OCI-LY7 (cell line): Measurements from ENCODE around the gene F2RL3. TPM values are rescaled to one million over a fixed set of nuclear protein-coding genes. Genes with fewer than 3 reads are reported as not detected.

Experiments
- BruUV-seq: library from RNA; stranded (reverse); fragments of 400-500 nt; replicated peaks from 2 replicates; lab custom pipeline; 2021; lab: Mats Ljungman, UMichigan
- CTCF ChIA-PET: fragments of 300-600 bp; sonication (Branson Sonifier 250); formaldehyde crosslinking; loops from one replicate; lab custom pipeline; 2022; ENCODE audit warnings: antibody characterized with exemption; ENCODE audit not compliant: unreplicated experiment; lab: Charles Lee
- POLR2A ChIA-PET: fragments of 300-600 bp; sonication (Branson Sonifier 250); formaldehyde crosslinking; loops from one replicate; lab custom pipeline; 2022; ENCODE audit warnings: antibody characterized with exemption; lab: Charles Lee
- DNase-seq: peaks from one replicate; pipeline ENCODE4 v3.0.0-alpha.2; 2015; ENCODE audit warnings: low spot score
- H2AFZ ChIP-seq: fragments of 200-600 bp; sonication (generic), shearing (Covaris generic); 2 replicates; pipeline ENCODE4 v1.6.1; 2014; ENCODE audit warnings: mild to moderate bottlenecking, antibody characterized with exemption, low read length, moderate library complexity
- H3K27ac ChIP-seq: fragments of 200-600 bp; sonication (generic); 2 replicates; pipeline ENCODE4 v1.5.1; 2014; ENCODE audit warnings: mixed run types, low read depth, mild to moderate bottlenecking, moderate library complexity, low read length, inconsistent platforms; ENCODE audit not compliant: poor library complexity, severe bottlenecking
- H3K36me3 ChIP-seq: fragments of 200-600 bp; sonication (generic); 2 replicates; pipeline ENCODE4 v1.6.1; 2014; ENCODE audit warnings: mild to moderate bottlenecking, antibody characterized with exemption, low read length, moderate library complexity, mixed read lengths; ENCODE audit not compliant: insufficient read depth
- H3K4me1 ChIP-seq: fragments of 200-600 bp; sonication (generic); 2 replicates; pipeline ENCODE4 v1.5.1; 2014; ENCODE audit warnings: mild to moderate bottlenecking, low read length; ENCODE audit not compliant: insufficient read depth, poor library complexity, severe bottlenecking
- H3K4me2 ChIP-seq: fragments of 200-600 bp; sonication (generic); 2 replicates; pipeline ENCODE4 v1.6.1; 2014; ENCODE audit warnings: mild to moderate bottlenecking, low read length
- H3K4me3 ChIP-seq: fragments of 200-600 bp; sonication (generic); 2 replicates; pipeline ENCODE4 v1.5.1; 2014; ENCODE audit warnings: mild to moderate bottlenecking, low read depth, low read length; ENCODE audit not compliant: poor library complexity, severe bottlenecking
- H3K79me2 ChIP-seq: fragments of 200-600 bp; sonication (generic); 2 replicates; pipeline ENCODE4 v1.6.1; 2016; ENCODE audit warnings: low read depth, mild to moderate bottlenecking, low read length, moderate library complexity, mixed read lengths; ENCODE audit not compliant: insufficient read depth
- H3K9me2 ChIP-seq: fragments of 200-600 bp; sonication (generic); 2 replicates; pipeline ENCODE4 v1.6.1; 2016; ENCODE audit warnings: mild to moderate bottlenecking, low read length, mixed read lengths; ENCODE audit not compliant: insufficient read depth
- H3K9me3 ChIP-seq: fragments of 200-600 bp; sonication (generic); 2 replicates; pipeline ENCODE4 v1.6.1; 2014; ENCODE audit warnings: mild to moderate bottlenecking, mixed run types, low read length, mixed read lengths
- H4K20me1 ChIP-seq: fragments of 200-600 bp; sonication (generic); 2 replicates; pipeline ENCODE4 v1.6.1; 2014; ENCODE audit warnings: mild to moderate bottlenecking, antibody characterized with exemption, low read length, moderate library complexity, mixed read lengths; ENCODE audit not compliant: insufficient read depth
- EZH2phosphoT487 ChIP-seq: fragments of 200-600 bp; sonication (generic); IDR thresholded peaks from 2 replicates; pipeline ENCODE4 v1.6.1; 2018; ENCODE audit warnings: low read depth, borderline replicate concordance, mild to moderate bottlenecking, mixed run types, antibody characterized with exemption, low read length, moderate library complexity, mixed read lengths
- intact Hi-C: fragments of 100-400 bp; cut with micrococcal nuclease; formaldehyde crosslinking; loops from one replicate; pipeline ENCODE4 v1.10.0; 2022; ENCODE audit not compliant: unreplicated experiment
- total RNA-seq, 2 experiments: library from RNA; depleted of rRNA in 1 of 2; stranded (reverse); fragments of >200 nt in 1 of 2; shearing (Covaris generic) in 1 of 2; gene quantifications; 2 replicates each; pipeline ENCODE4 v1.2.3, GENCODE V29; 2014 to 2022
- TF ChIP-seq, protein P1 (sequence below): fragments of 200-600 bp; sonication (generic); conservative IDR thresholded peaks from 2 replicates; pipeline ENCODE4 v1.5.1; 2014; ENCODE audit warnings: mild to moderate bottlenecking, antibody characterized with exemption, low read length, moderate library complexity, mixed read lengths

The F2RL3 gene
- total RNA-seq, 2 experiments from 2014 or later = 0.10 TPM; not detected in 1

DNA sequence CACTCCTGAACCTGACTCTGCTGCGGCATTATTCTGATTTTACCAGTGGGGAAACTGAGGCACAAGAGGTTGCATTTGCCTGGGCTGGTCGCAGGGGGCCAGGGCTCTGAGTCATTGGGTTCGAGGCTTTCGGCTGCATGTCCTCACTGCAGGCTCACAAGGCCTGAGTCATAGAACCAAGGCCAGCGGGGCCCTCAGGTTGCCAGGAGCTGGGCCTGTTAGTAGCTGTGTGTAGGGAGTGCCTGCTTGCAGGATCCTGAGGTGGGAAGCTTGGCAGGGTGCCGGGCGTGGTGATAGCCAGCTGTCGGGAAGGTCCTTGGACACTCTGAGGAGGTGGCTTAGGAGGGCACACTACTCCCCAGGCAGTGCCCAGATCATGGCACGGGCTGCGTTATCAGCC, 21.6 kb upstream of the F2RL3 start:
- TF ChIP-seq, protein P1, sequence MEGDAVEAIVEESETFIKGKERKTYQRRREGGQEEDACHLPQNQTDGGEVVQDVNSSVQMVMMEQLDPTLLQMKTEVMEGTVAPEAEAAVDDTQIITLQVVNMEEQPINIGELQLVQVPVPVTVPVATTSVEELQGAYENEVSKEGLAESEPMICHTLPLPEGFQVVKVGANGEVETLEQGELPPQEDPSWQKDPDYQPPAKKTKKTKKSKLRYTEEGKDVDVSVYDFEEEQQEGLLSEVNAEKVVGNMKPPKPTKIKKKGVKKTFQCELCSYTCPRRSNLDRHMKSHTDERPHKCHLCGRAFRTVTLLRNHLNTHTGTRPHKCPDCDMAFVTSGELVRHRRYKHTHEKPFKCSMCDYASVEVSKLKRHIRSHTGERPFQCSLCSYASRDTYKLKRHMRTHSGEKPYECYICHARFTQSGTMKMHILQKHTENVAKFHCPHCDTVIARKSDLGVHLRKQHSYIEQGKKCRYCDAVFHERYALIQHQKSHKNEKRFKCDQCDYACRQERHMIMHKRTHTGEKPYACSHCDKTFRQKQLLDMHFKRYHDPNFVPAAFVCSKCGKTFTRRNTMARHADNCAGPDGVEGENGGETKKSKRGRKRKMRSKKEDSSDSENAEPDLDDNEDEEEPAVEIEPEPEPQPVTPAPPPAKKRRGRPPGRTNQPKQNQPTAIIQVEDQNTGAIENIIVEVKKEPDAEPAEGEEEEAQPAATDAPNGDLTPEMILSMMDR = no peak
- no peak for TF ChIP-seq EZH2phosphoT487
- H2AFZ ChIP-seq = no peak overlapping the region
- no peak overlapping the region for H3K4me3 ChIP-seq
- intact Hi-C loops = no loop called here
- CTCF ChIA-PET = no interaction called here
- H3K79me2 ChIP-seq = no peaks in the 10 kb centered on the region
- H3K27ac ChIP-seq = no peak overlapping the region
- H3K36me3 ChIP-seq = peaks cover 46% of the 10 kb centered on the region
- no TSS peak for BruUV-seq
- no peaks in the 10 kb centered on the region for H4K20me1 ChIP-seq
- no peaks in the 10 kb centered on the region for H3K4me1 ChIP-seq
- no peaks in the 10 kb centered on the region for H3K9me3 ChIP-seq
- no peak for DNase-seq
- POLR2A ChIA-PET = no interaction called here
- no peaks in the 10 kb centered on the region for H3K9me2 ChIP-seq
- H3K4me2 ChIP-seq = no peak overlapping the region

- no peak overlapping the region for H3K4me2 ChIP-seq
- H3K9me3 ChIP-seq = no peaks in the 10 kb centered on the region
- H3K4me3 ChIP-seq = no peak overlapping the region
- no peak overlapping the region for H2AFZ ChIP-seq
- intact Hi-C loops = no loop called here
- H4K20me1 ChIP-seq = no peaks in the 10 kb centered on the region
- no peak for DNase-seq
- H3K36me3 ChIP-seq = peaks cover 49% of the 10 kb centered on the region
- CTCF ChIA-PET = no interaction called here
- no peaks in the 10 kb centered on the region for H3K4me1 ChIP-seq
- H3K27ac ChIP-seq = no peak overlapping the region
- TF ChIP-seq, protein P1 = no peak
- TF ChIP-seq EZH2phosphoT487 = no peak
- BruUV-seq = no TSS peak
- no peaks in the 10 kb centered on the region for H3K9me2 ChIP-seq
- no peaks in the 10 kb centered on the region for H3K79me2 ChIP-seq
- POLR2A ChIA-PET = no interaction called here
These were observed 20.2 kb upstream of the F2RL3 start for GRCh38 chr19:16868423-16869130.

DNA sequence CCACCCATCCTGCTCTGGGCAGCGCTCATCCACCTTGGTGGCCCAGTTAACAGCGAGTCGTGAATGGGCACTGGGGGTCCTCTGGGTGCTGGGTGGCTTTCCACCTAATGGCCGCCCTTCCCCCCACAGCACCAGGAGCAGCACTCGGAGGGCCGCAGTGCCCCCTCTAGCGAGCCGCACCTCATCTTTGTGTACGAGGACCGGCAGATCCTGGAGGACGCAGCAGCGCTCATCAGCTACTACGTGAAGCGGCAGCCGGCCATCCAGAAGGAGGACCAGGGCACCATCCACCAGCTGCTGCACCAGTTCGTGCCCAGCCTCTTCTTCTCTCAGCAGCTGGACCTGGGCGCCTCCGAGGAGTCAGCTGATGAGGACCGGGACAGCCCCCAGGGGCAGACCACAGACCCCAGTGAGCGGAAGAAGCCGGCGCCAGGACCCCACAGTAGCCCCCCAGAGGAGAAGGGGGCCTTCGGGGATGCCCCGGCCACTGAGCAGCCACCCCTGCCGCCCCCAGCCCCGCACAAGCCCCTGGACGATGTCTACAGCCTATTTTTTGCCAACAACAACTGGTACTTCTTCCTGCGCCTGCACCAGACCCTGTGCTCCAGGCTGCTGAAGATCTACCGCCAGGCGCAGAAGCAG, 19.3 kb upstream of the F2RL3 start:
- BruUV-seq = no TSS peak
- POLR2A ChIA-PET = interaction anchor here (0.5 kb wide), 1 partner anchor 231 kb away, joined by 6 read pairs; no protein-coding TSS in a partner anchor
- peaks cover 52% of the 10 kb centered on the region for H3K36me3 ChIP-seq

More for the DNA sequence above, 19.3 kb upstream of the F2RL3 start:
- Histone ChIP-seq H3K27ac (no peak overlapping the region), H3K79me2 (no peaks in the 10 kb centered on the region), H3K4me3 (no peak overlapping the region), H3K4me1 (no peaks in the 10 kb centered on the region), H3K4me2 (no peak overlapping the region), H4K20me1 (no peaks in the 10 kb centered on the region), H3K9me2 (no peaks in the 10 kb centered on the region), H3K9me3 (no peaks in the 10 kb centered on the region), H2AFZ (no peak overlapping the region)
- no peak for DNase-seq
- intact Hi-C loops = no loop called here
- no peak for TF ChIP-seq EZH2phosphoT487
- TF ChIP-seq, protein P1 = no peak
- CTCF ChIA-PET = no interaction called here
